ENCODE data around the gene ITGBL1.
A peak's percentile ranks its signal among the peaks of the same experiment; 100 is the strongest.

ITGBL1 gene

DNA sequence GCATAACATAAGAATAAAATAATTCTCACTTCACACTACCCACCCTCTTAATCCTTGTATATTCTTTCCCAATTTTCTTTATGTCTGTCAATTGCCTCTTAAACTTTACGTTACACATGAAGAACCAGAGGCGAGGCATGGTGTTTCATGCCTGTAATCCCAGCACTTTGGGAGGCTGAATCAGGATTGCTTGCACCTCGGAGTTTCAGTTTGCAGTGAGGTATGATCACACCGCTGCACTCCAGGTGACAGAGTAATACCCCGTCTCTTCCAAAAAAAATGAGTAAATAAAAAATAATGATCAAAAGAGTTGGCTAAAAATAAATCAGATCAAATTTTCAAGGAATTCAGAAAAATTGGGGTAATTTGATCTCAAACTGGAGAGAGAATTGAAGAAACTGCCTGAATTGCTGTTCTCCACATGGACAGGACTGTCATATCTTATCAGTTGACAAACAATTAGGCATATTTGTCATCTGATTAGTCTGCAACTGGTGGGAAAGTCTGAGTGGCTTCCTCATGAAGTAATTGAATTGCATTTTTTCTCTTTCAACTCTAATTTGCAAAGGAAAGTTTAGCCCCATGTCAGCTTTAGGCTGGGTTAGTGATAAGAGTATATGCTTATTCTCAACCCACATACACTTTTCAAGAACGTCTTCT is 302.9 kb downstream of the ITGBL1 start:
- H3K4me3 ChIP-seq (ENCODE audit: low read depth, low read length), result no peak overlapping the region
- TF ChIP-seq, protein P1, sequence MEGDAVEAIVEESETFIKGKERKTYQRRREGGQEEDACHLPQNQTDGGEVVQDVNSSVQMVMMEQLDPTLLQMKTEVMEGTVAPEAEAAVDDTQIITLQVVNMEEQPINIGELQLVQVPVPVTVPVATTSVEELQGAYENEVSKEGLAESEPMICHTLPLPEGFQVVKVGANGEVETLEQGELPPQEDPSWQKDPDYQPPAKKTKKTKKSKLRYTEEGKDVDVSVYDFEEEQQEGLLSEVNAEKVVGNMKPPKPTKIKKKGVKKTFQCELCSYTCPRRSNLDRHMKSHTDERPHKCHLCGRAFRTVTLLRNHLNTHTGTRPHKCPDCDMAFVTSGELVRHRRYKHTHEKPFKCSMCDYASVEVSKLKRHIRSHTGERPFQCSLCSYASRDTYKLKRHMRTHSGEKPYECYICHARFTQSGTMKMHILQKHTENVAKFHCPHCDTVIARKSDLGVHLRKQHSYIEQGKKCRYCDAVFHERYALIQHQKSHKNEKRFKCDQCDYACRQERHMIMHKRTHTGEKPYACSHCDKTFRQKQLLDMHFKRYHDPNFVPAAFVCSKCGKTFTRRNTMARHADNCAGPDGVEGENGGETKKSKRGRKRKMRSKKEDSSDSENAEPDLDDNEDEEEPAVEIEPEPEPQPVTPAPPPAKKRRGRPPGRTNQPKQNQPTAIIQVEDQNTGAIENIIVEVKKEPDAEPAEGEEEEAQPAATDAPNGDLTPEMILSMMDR (IDR thresholded peaks at IDR 0.05; ENCODE audit: low read depth, low read length), result no peak

- TF ChIP-seq, protein P1 (IDR thresholded peaks at IDR 0.05; ENCODE audit: low read depth, low read length), result peak; percentile 35; the same call in 1 of the 2 replicates
- no peak overlapping the region for H3K4me3 ChIP-seq (ENCODE audit: low read depth, low read length)
These were observed 305.1 kb downstream of the ITGBL1 start for GRCh38 chr13:101757446-101758039.

- TF ChIP-seq, protein P1 (IDR thresholded peaks at IDR 0.05; ENCODE audit: low read depth, low read length), result no peak
- H3K4me3 ChIP-seq (ENCODE audit: low read depth, low read length), result no peak overlapping the region
These were observed 310.7 kb downstream of the ITGBL1 start for GRCh38 chr13:101763191-101763590.
